Heart left ventricle (tissue), 13 donors: ENCODE results near the gene CPSF7.

ENCODE experiments used
- CTCF ChIP-seq, 12 donors: fragments of 200-600 bp; sonication (generic) in 4 of 12; IDR thresholded peaks; one replicate each; pipeline versions ENCODE4 v1.5.0 to v1.8.0; 2018 to 2022; ENCODE audit warnings: antibody characterized with exemption in 12 of 12, mild to moderate bottlenecking in 5 of 12
- POLR2A ChIP-seq, 2 donors: fragments of 450-650 bp; IDR thresholded peaks; one replicate each; pipeline ENCODE4 v1.6.1; 2017; ENCODE audit warnings: antibody characterized with exemption in 2 of 2, mild to moderate bottlenecking in 2 of 2, moderate library complexity in 2 of 2
- donor health status: ischemic (EF 13 %, LVEDD 7.1; RV severe dilation, severe dysfunction).
- donor health status: DM: no; HTN: yes; CAD: no.
- donor health status: DM: no; HTN: no; CAD: no.
- donor health status: ischemic (EF 25% LVEDD 6.9; RV normal size, moderate dysfunction).
- donor health status: ischemic (EF 25% LVEDD 5.7; RV mildly dilated, moderate dysfunction).
- donor health status: ischemic (EF 35%, LVEDD 5.7; RV mildly dilated, moderate dysfunction).
- donor health status: nonischemic (EF 11% LVEDD 7.7; RV severe dilation, severe dysfunction).
- donor health status: DM: yes; HTN: yes; CAD: no.
- donor health status: PGD.
- donor health status: ischemic (EF 29% LVEDD 5.4; RV normal size, mild dysfunction).
- donor health status: nonischemic (EF 23%, LVEDD 6.1; RV moderate dilation, normal function).

GRCh38 chr11:61422226-61422625, 7.5 kb downstream of the CPSF7 start:
- no peak for TF ChIP-seq CTCF (IDR thresholded peaks at IDR 0.05)
- no peak for TF ChIP-seq POLR2A (IDR thresholded peaks at IDR 0.05)
